Measurements from ENCODE around the gene TMEM40.

DNA sequence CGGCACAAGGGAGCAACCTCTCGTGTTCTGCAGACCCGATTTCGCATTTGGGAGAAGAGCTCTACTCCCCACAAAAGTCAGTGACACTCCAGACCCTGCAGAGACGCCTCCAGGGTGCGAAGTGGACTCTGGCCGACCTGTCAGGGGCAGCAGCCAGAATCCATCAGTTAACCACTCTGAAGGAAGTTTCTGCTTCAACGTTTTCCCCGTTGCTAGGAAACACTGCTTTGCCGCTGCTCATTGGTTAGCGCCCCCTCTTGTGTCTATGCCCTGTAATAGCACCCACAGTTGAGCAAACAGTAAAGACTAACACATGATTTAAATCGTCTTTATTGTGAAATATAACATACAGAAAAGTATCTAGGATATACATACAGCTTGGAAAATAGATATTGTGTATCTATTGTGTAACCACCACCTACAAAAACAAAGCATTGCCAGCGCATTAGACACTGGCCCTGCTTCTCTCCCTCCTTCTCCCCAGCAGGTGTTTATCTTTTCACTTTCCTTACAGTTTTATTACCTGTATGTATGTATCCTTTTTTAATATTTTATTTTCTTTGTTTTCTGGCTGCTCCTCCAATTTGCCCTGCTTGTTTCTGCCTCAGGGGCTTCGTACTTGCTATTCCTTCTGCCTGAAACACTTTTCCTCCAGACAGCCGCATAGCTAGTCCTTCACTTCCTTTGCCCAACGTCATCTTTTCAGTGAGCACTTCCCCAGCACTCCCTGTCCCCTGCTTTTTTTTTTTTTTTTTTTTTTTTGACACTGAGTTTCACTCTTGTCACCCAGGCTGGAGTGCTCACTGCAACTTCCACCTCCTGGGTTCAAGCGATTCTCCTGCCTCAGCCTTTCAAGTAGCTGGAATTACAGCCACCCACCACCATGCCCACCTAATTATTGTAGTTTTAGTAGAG lies 38.8 kb downstream of the TMEM40 start:
- TF ChIP-seq GATA3 (IDR thresholded peaks at IDR 0.05; ENCODE audit: low read depth, low read length) (no peak), GATA2 (IDR thresholded peaks at IDR 0.05; ENCODE audit: low read depth, low read length) (no peak)
